Mesothelial cell of epicardium (in vitro differentiated cells): ENCODE results near the gene TAAR2. TPM values are rescaled to one million over a fixed set of nuclear protein-coding genes. Genes with fewer than 3 reads are reported as not detected.
"Not testable (repeated sequence)": the region's sequence is repeated elsewhere in the genome, so short reads cannot be mapped to it uniquely, and the experiment has no call there.

ENCODE experiments used
- DNase-seq, 2 experiments: peaks; one replicate each; pipeline ENCODE4 v3.0.0; 2021; ENCODE audit warnings: low spot score in 2 of 2; ENCODE audit not compliant: unreplicated experiment in 2 of 2
- H3K27ac Mint-ChIP-seq: 2 replicates; pipeline ENCODE4 v1.8.0; 2021; ENCODE audit warnings: mixed read lengths
- H3K27me3 Mint-ChIP-seq: 2 replicates; pipeline ENCODE4 v1.8.0; 2021; ENCODE audit warnings: low read depth, mixed read lengths
- H3K36me3 Mint-ChIP-seq: 2 replicates; pipeline ENCODE4 v1.8.0; 2021; ENCODE audit warnings: mixed read lengths
- H3K4me1 Mint-ChIP-seq: 2 replicates; pipeline ENCODE4 v1.8.0; 2021; ENCODE audit warnings: mixed read lengths
- H3K4me3 Mint-ChIP-seq: 2 replicates; pipeline ENCODE4 v1.8.0; 2021; ENCODE audit warnings: mild to moderate bottlenecking, moderate library complexity, mixed read lengths
- H3K9me3 Mint-ChIP-seq: 2 replicates; pipeline ENCODE4 v1.8.0; 2021; ENCODE audit warnings: mixed read lengths
- CTCF ChIP-seq: fragments of 200-600 bp; sonication (generic); IDR thresholded peaks from one replicate; pipeline ENCODE4 v1.5.0; 2021; ENCODE audit warnings: antibody characterized with exemption; ENCODE audit not compliant: unreplicated experiment
- total RNA-seq: library from RNA; stranded (reverse); gene quantifications from 3 replicates; pipeline ENCODE4 v1.2.1, GENCODE V29; 2021

Gene TAAR2
- total RNA-seq, 1 donor from 2014 or later, result not detected

- Mint-ChIP-seq H3K36me3 (no peaks in the 10 kb centered on the region), H3K9me3 (no peaks in the 10 kb centered on the region), H3K27ac (no peak overlapping the region), H3K27me3 (no peaks in the 10 kb centered on the region), H3K4me3 (no peak overlapping the region), H3K4me1 (no peaks in the 10 kb centered on the region)
- no peak for TF ChIP-seq CTCF
- no peak for DNase-seq
Observed at GRCh38 chr6:132650429-132650828, 26.4 kb upstream of the TAAR2 start.

GRCh38 chr6:132648828-132649227 lies 24.8 kb upstream of the TAAR2 start:
- H3K36me3 Mint-ChIP-seq, result no peaks in the 10 kb centered on the region
- no peaks in the 10 kb centered on the region for H3K9me3 Mint-ChIP-seq
- no peak overlapping the region for H3K4me3 Mint-ChIP-seq
- DNase-seq, result no peak
- H3K27me3 Mint-ChIP-seq, result no peaks in the 10 kb centered on the region
- H3K27ac Mint-ChIP-seq, result no peak overlapping the region
- no peak for TF ChIP-seq CTCF
- H3K4me1 Mint-ChIP-seq, result no peaks in the 10 kb centered on the region

- no peak for TF ChIP-seq CTCF
- Mint-ChIP-seq H3K27ac (no peak overlapping the region), H3K4me3 (no peak overlapping the region), H3K36me3 (no peaks in the 10 kb centered on the region), H3K27me3 (no peaks in the 10 kb centered on the region), H3K4me1 (no peaks in the 10 kb centered on the region), H3K9me3 (no peaks in the 10 kb centered on the region)
- no peak for DNase-seq
Observed at GRCh38 chr6:132648356-132648755, 24.3 kb upstream of the TAAR2 start.

GRCh38 chr6:132643547-132643946 lies 19.5 kb upstream of the TAAR2 start:
- Mint-ChIP-seq H3K4me3 (no peak overlapping the region), H3K36me3 (no peaks in the 10 kb centered on the region), H3K9me3 (peaks cover 15% of the 10 kb centered on the region), H3K27ac (no peak overlapping the region), H3K4me1 (no peaks in the 10 kb centered on the region), H3K27me3 (no peaks in the 10 kb centered on the region)
- TF ChIP-seq CTCF, result no peak
- no peak for DNase-seq

GRCh38 chr6:132637135-132637534 lies 13.1 kb upstream of the TAAR2 start:
- not testable (repeated sequence) for H3K36me3 Mint-ChIP-seq, H3K27ac Mint-ChIP-seq, H3K27me3 Mint-ChIP-seq, H3K4me3 Mint-ChIP-seq, DNase-seq, H3K4me1 Mint-ChIP-seq
- H3K9me3 Mint-ChIP-seq, result peaks cover 40% of the 10 kb centered on the region

GRCh38 chr6:132635906-132636305 lies 11.8 kb upstream of the TAAR2 start:
- not testable (repeated sequence) for DNase-seq, H3K27me3 Mint-ChIP-seq, H3K4me3 Mint-ChIP-seq, H3K36me3 Mint-ChIP-seq, H3K27ac Mint-ChIP-seq, H3K4me1 Mint-ChIP-seq
- H3K9me3 Mint-ChIP-seq, result peaks cover 40% of the 10 kb centered on the region

GRCh38 chr6:132635288-132635687 lies 11.2 kb upstream of the TAAR2 start:
- H3K27me3 Mint-ChIP-seq, H3K36me3 Mint-ChIP-seq, H3K4me1 Mint-ChIP-seq, H3K27ac Mint-ChIP-seq, DNase-seq, H3K4me3 Mint-ChIP-seq: not testable (repeated sequence)
- peaks cover 40% of the 10 kb centered on the region for H3K9me3 Mint-ChIP-seq
